HEK293T (cell line): ENCODE data around the gene THAP4.

Source experiments
- BHLHE40 ChIP-seq: fragments of 450-650 bp; IDR thresholded peaks from 2 replicates; pipeline ENCODE4 v1.6.1; 2016; ENCODE audit warnings: mild to moderate bottlenecking, moderate library complexity, borderline replicate concordance
- CTBP1 ChIP-seq: fragments of 450-650 bp; IDR thresholded peaks from 2 replicates; pipeline ENCODE4 v1.6.1; 2016; ENCODE audit warnings: borderline replicate concordance
- FOXM1 ChIP-seq: fragments of 450-650 bp; IDR thresholded peaks from 2 replicates; pipeline ENCODE4 v1.6.1; 2017; ENCODE audit warnings: mild to moderate bottlenecking, borderline replicate concordance
- SUZ12 ChIP-seq: fragments of 450-650 bp; IDR thresholded peaks from 2 replicates; pipeline ENCODE4 v1.6.1; 2016; ENCODE audit warnings: mild to moderate bottlenecking

GRCh38 chr2:241582328-241582727 lies 54.6 kb downstream of the THAP4 start:
- TF ChIP-seq SUZ12: no peak
- no peak for TF ChIP-seq CTBP1
- no peak for TF ChIP-seq FOXM1
- no peak for TF ChIP-seq BHLHE40
